ENCODE data around the gene ARSI.

DNA sequence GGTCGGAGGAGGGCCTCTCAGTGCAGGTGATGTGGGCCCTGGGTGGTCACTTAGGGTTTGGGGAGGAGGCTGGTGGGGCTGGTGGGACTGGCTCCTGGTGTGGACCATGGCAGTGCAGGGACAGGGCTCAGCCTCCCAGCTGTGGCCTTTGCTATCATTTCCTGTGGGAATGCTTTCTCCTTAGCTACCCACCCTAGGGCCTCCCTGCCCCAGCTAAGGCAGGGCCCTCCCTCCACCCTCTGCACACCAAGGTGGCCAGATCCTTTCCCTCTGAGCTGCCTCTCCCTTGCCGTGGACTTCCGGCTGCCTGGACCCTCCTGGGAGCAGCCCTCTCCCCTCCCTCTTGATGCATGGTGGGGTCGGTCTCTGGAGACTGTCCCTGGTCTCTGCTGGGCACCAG is 22.7 kb upstream of the ARSI start:
- TF ChIP-seq ZFP30 (CRISPR knock-in tag; IDR thresholded peaks at IDR 0.05) (no peak), ESRRG (CRISPR knock-in tag; IDR thresholded peaks at IDR 0.05) (no peak), ZC3H10 (CRISPR knock-in tag; IDR thresholded peaks at IDR 0.05) (no peak), BACH2 (CRISPR knock-in tag; IDR thresholded peaks at IDR 0.05; ENCODE audit: borderline replicate concordance) (no peak), TCF4 (CRISPR knock-in tag; IDR thresholded peaks at IDR 0.05; ENCODE audit: borderline replicate concordance) (no peak), ARNTL (CRISPR knock-in tag; IDR thresholded peaks at IDR 0.05; ENCODE audit: borderline replicate concordance, low read depth) (no peak), ZNF8 (CRISPR knock-in tag; IDR thresholded peaks at IDR 0.05) (no peak), SNAI2 (CRISPR knock-in tag; IDR thresholded peaks at IDR 0.05) (no peak)
- TF ChIP-seq, protein P1, sequence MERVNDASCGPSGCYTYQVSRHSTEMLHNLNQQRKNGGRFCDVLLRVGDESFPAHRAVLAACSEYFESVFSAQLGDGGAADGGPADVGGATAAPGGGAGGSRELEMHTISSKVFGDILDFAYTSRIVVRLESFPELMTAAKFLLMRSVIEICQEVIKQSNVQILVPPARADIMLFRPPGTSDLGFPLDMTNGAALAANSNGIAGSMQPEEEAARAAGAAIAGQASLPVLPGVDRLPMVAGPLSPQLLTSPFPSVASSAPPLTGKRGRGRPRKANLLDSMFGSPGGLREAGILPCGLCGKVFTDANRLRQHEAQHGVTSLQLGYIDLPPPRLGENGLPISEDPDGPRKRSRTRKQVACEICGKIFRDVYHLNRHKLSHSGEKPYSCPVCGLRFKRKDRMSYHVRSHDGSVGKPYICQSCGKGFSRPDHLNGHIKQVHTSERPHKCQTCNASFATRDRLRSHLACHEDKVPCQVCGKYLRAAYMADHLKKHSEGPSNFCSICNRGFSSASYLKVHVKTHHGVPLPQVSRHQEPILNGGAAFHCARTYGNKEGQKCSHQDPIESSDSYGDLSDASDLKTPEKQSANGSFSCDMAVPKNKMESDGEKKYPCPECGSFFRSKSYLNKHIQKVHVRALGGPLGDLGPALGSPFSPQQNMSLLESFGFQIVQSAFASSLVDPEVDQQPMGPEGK (CRISPR knock-in tag; IDR thresholded peaks at IDR 0.05; ENCODE audit: borderline replicate concordance), result no peak
